Hepatocyte (in vitro differentiated cells): ENCODE data around the gene CTTN.

Experiments used
- EZH2 ChIP-seq: fragments of 200-600 bp; sonication (generic); IDR thresholded peaks from 2 replicates; pipeline ENCODE4 v1.6.1; 2016; ENCODE audit warnings: antibody characterized with exemption, mild to moderate bottlenecking, borderline replicate concordance
- EZH2phosphoT487 ChIP-seq: fragments of 200-600 bp; sonication (generic); IDR thresholded peaks from one replicate; pipeline ENCODE4 v1.6.1; 2018; ENCODE audit warnings: antibody characterized with exemption, mild to moderate bottlenecking, low read depth, moderate library complexity; ENCODE audit not compliant: unreplicated experiment, severe bottlenecking

DNA sequence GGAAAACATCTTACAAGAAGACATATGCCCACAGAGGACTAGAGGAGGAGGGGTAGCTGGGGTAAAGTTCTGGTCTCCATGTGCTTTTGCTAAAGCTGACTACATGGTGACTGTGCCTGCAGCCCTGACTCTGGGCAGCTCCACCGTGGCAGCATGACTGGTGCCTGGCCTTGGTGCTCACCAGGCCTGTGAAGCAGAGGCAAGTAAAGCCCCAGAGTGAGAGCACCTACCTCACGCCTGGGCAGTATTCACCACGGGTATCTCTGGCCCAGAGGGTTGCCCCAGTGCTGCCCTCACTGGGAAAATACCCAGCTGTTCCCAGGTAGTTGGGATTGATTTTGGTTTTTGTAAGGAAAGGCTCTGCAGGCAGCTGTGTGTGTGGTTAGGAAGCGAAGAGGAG, 78.3 kb downstream of the CTTN start:
- TF ChIP-seq EZH2: no peak
- no peak for TF ChIP-seq EZH2phosphoT487
